Transverse colon (tissue), 4 donors: ENCODE data around the gene PPP1R3G. TPM values are rescaled to one million over a fixed set of nuclear protein-coding genes. Genes with fewer than 3 reads are reported as not detected.

ENCODE experiments used
- DNase-seq: peaks from one replicate; pipeline ENCODE4 v3.0.0-alpha.2; 2019
- H3K27ac ChIP-seq, 4 donors: fragments of 200-600 bp; sonication (generic); 2 replicates each; pipeline ENCODE4 v1.5.1; 2016 to 2018; ENCODE audit warnings: inconsistent platforms in 4 of 4
- H3K27me3 ChIP-seq: fragments of 200-600 bp; sonication (generic); 2 replicates; pipeline ENCODE4 v1.5.1; 2017; ENCODE audit warnings: inconsistent platforms
- H3K36me3 ChIP-seq, 4 donors: fragments of 200-600 bp; sonication (generic); 2 replicates each; pipeline ENCODE4 v1.5.1; 2017 to 2019; ENCODE audit warnings: inconsistent platforms in 4 of 4
- H3K4me1 ChIP-seq, 4 donors: fragments of 200-600 bp; sonication (generic); 2 replicates each; pipeline ENCODE4 v1.5.1; 2017 to 2020; ENCODE audit warnings: inconsistent platforms in 4 of 4
- H3K4me3 ChIP-seq, 4 donors: fragments of 200-600 bp; sonication (generic); 1 replicate in 1 of 4; 2 replicates in 3 of 4; pipeline versions ENCODE4 v1.5.1 to v1.6.1; 2017 to 2019; ENCODE audit warnings: inconsistent platforms in 4 of 4
- H3K9me3 ChIP-seq, 2 donors: fragments of 200-600 bp; sonication (generic); 2 replicates each; pipeline ENCODE4 v1.5.1; 2017 to 2019; ENCODE audit warnings: inconsistent platforms in 2 of 2
- CTCF ChIP-seq, 5 experiments: fragments of 200-600 bp in 3 of 5; fragments of 450-650 bp in 2 of 5; sonication (generic) in 3 of 5; IDR thresholded peaks; 1 replicate in 2 of 5; 2 replicates in 3 of 5; pipeline ENCODE4 v1.5.1; 2016 to 2017; ENCODE audit warnings: antibody characterized with exemption in 5 of 5, inconsistent platforms in 3 of 5, mild to moderate bottlenecking in 2 of 5, moderate library complexity in 1 of 5
- EP300 ChIP-seq: sonication (generic); formaldehyde crosslinking; IDR thresholded peaks from one replicate; pipeline ENCODE4 v1.6.1; 2017; ENCODE audit warnings: antibody characterized with exemption, low read depth
- POLR2A ChIP-seq: fragments of 450-650 bp; IDR thresholded peaks from one replicate; pipeline ENCODE4 v1.6.1; 2016; ENCODE audit warnings: antibody characterized with exemption, mild to moderate bottlenecking, moderate library complexity
- POLR2AphosphoS5 ChIP-seq, 3 donors: sonication (generic); formaldehyde crosslinking; IDR thresholded peaks; one replicate each; pipeline ENCODE4 v1.6.1; 2016; ENCODE audit warnings: antibody characterized with exemption in 3 of 3
- WGBS, 2 donors: methylation state at CpG; one replicate each; pipeline ENCODE4 v1.1.5; 2018; ENCODE audit warnings: low coverage in 1 of 2; 5-methylcytosine and 5-hydroxymethylcytosine counted together
- in situ Hi-C, 4 donors: fragments of 200-750 bp; cut with MboI; loops; one replicate each; pipeline versions ENCODE4 v1.15.0 to v1.15.1; 2017; ENCODE audit warnings: low sequenced_read_pairs in 3 of 4, low pct_ligation_motif_present in 1 of 4, low pct_unique_long_range_greater_than_20kb in 1 of 4
- intact Hi-C: fragments of 100-400 bp; cut with DNase I; formaldehyde crosslinking; loops from one replicate; pipeline ENCODE4 v1.15.1; 2023; ENCODE audit warnings: low total_unique reads
- total RNA-seq, 4 donors: library from RNA; depleted of rRNA; stranded (reverse); fragments of >200 nt; gene quantifications; one replicate each; pipeline ENCODE4 v1.1.0, GENCODE V29; 2016

The PPP1R3G gene
- total RNA-seq, 4 donors from 2014 or later: 0.40 to 1.2 (median 0.95) TPM; not detected in 1

DNA sequence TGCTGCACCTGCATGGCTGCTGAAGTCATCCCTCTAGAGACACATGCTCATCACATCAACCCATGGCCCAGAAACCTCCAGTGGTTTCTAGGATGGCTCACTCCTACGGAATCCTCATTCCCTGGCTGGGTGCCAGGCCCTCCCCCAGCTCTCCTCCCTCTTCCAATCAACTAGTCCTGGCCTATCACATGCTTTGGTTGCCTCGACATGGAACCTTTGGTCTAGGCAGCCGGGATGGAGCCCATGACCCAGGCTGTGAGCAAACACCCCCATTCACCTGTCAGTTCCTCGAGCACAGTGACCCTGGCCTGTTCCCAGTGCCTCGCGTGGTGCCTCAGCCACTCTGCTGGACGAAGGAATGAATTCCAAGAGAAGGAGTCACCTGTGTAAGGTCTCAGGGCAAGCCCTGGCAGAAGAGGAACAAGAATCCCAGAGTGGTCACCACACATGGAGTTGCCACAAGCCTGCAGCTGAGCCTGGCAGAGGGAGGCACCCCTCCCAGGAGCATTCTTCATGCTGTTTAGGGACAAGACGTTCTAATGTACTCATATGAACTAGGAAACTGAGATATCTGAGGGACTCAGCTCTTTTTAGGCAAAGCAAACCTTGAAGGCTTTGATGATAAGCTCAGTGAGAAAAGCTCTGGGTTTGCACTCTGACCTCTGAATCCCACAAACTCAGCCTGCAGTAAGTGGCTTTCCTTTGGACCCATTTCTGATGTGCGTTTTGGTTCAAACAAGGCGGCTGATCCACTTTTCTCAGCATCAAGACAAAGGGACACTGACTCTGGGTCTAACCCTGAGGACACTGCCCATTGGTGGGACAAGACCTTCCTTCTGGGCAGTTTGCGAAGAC, 40.2 kb downstream of the PPP1R3G start:
- Histone ChIP-seq H3K27ac (no peak overlapping the region), H3K9me3 (no peaks in the 10 kb centered on the region), H3K4me1 (no peaks in the 10 kb centered on the region), H3K27me3 (no peaks in the 10 kb centered on the region), H3K36me3 (no peaks in the 10 kb centered on the region), H3K4me3 (no peak overlapping the region)
- DNase-seq: no peak
- intact Hi-C loops (no loop called here), in situ Hi-C loops (loop anchor here in 1 of 4 donors (25.0 kb wide), 1 partner anchor 1437 kb away; no protein-coding TSS in a partner anchor)
- WGBS, 2 donors: 82% methylated on average over 11 of the region's 11 CpGs; no CpG with 5 or more reads in 1 of the 2 donors
- TF ChIP-seq EP300 (no peak), CTCF (IDR thresholded peaks at IDR 0.05) (no peak), POLR2AphosphoS5 (IDR thresholded peaks at IDR 0.05) (no peak), POLR2A (no peak)

DNA sequence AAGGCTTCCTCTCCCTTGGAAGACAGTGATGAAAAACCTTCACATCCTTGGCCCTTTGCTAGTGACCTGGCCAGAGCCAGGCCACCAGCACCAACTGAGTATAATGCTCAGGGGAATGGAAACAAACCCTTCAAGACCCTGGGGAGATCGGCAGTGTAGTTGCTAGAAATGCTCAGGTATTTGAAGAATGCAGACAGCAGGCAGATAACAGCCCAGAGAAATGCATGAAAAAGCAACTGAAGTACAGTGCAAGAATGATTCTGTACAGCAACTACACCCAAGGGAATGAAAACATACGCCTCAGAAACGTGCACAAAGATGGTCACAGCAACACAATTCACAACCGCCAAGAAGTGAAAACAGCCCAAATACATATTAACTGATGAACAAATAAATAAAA, 41.1 kb downstream of the PPP1R3G start:
- no peak overlapping the region for H3K4me3 ChIP-seq

DNA sequence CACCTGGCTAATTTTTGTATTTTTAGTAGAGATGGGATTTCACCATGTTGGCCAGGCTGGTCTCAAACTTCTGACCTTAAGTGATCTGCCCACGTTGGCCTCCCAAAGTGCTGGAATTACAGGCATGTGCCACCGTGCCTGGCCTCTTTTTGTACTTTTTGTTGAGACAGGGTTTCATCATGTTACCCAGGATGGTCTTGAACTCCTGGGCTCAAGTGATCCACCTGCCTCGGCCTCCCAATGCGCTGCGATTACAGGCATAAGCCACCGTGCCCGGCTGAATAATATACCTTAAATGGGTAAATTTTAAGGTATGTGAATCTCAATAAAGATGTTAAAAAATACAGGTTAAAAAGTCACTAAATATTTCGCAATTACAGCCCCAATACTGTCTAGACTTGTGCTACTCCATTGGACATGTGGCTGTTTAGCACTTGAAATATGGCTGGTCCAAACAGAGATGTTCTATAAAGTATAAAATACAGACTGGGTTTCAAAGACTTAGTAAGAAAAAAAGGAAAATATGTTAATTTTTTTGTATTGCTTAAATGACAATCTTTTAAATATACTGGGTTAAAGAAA, 42.1 kb downstream of the PPP1R3G start:
- no peak overlapping the region for H3K27ac ChIP-seq
- H3K36me3 ChIP-seq: no peaks in the 10 kb centered on the region
- H3K27me3 ChIP-seq: no peaks in the 10 kb centered on the region
- intact Hi-C loops (no loop called here), in situ Hi-C loops (loop anchor here in 1 of 4 donors (25.0 kb wide), 1 partner anchor 1435 kb away; no protein-coding TSS in a partner anchor)
- no peak overlapping the region for H3K4me3 ChIP-seq
- H3K4me1 ChIP-seq: peaks cover 0 to 4% (median 0%) of the 10 kb centered on the region in 4 donors
- TF ChIP-seq EP300: no peak
- TF ChIP-seq CTCF (IDR thresholded peaks at IDR 0.05): no peak
- H3K9me3 ChIP-seq: no peaks in the 10 kb centered on the region
- DNase-seq: no peak
- 77 to 95% methylated on average over 7 to 8 of the region's 8 CpGs for WGBS, 2 donors

More for the DNA sequence above, 41.1 kb downstream of the PPP1R3G start:
- 65 to 83% methylated on average over 2 to 4 of the region's 4 CpGs for WGBS, 2 donors
- intact Hi-C loops: no loop called here
- Histone ChIP-seq H3K4me1 (no peaks in the 10 kb centered on the region), H3K9me3 (no peaks in the 10 kb centered on the region), H3K27ac (no peak overlapping the region), H3K36me3 (no peaks in the 10 kb centered on the region), H3K27me3 (no peaks in the 10 kb centered on the region)
- DNase-seq: no peak
- in situ Hi-C loops: loop anchor here in 1 of 4 donors (25.0 kb wide), 1 partner anchor 1436 kb away; no protein-coding TSS in a partner anchor
- no peak for TF ChIP-seq CTCF (IDR thresholded peaks at IDR 0.05)
- TF ChIP-seq POLR2A: no peak
- TF ChIP-seq POLR2AphosphoS5 (IDR thresholded peaks at IDR 0.05): no peak
- no peak for TF ChIP-seq EP300

- H3K36me3 ChIP-seq: no peaks in the 10 kb centered on the region
- H3K27ac ChIP-seq: no peak overlapping the region
- H3K4me1 ChIP-seq: peaks cover 0 to 13% (median 0%) of the 10 kb centered on the region in 4 donors
- H3K27me3 ChIP-seq: no peaks in the 10 kb centered on the region
- H3K4me3 ChIP-seq: no peak overlapping the region
- no peak for DNase-seq
- TF ChIP-seq EP300 (no peak), POLR2A (no peak), CTCF (IDR thresholded peaks at IDR 0.05) (no peak)
- H3K9me3 ChIP-seq: no peaks in the 10 kb centered on the region
- intact Hi-C loops (no loop called here), in situ Hi-C loops (loop anchor here in 1 of 4 donors (25.0 kb wide), 1 partner anchor 1434 kb away; no protein-coding TSS in a partner anchor)
- WGBS, 2 donors: 83% methylated on average over 1 to 4 of the region's 4 CpGs
Measured at GRCh38 chr6:5128351-5128750, 43.2 kb downstream of the PPP1R3G start.
